DND-41 (cell line): ENCODE results near the gene ZNF367.
"Not testable (repeated sequence)": the region's sequence is repeated elsewhere in the genome, so short reads cannot be mapped to it uniquely, and the experiment has no call there.

ENCODE experiments used
- ATAC-seq: fragments of 200-7000 bp; cut with Tn5 transposase; 3 replicates; pipeline ENCODE4 v1.9.1; 2021; ENCODE audit warnings: low read depth; ENCODE audit not compliant: insufficient read depth
- DNase-seq: peaks from one replicate; pipeline ENCODE4 v3.0.0-alpha.2; 2020
- H2AFZ ChIP-seq: 2 replicates; pipeline ENCODE4 v1.6.0; 2012; ENCODE audit warnings: low read depth, low read length
- H3K27ac ChIP-seq: 2 replicates; pipeline ENCODE4 v1.5.1; 2012; ENCODE audit warnings: low read length, inconsistent platforms
- H3K27me3 ChIP-seq: fragments of 200-600 bp; sonication (generic); 2 replicates; pipeline ENCODE4 v1.6.0; 2012; ENCODE audit warnings: low read length, mild to moderate bottlenecking, inconsistent platforms; ENCODE audit not compliant: insufficient read depth, poor library complexity
- H3K36me3 ChIP-seq: 2 replicates; pipeline ENCODE4 v1.5.1; 2012; ENCODE audit warnings: low read length, inconsistent platforms; ENCODE audit not compliant: insufficient read depth
- H3K4me1 ChIP-seq: 2 replicates; pipeline ENCODE4 v1.5.1; 2012; ENCODE audit warnings: mild to moderate bottlenecking, low read length; ENCODE audit not compliant: insufficient read depth
- H3K4me2 ChIP-seq: 2 replicates; pipeline ENCODE4 v1.6.0; 2012; ENCODE audit warnings: mild to moderate bottlenecking, moderate library complexity, low read length, inconsistent platforms; ENCODE audit not compliant: insufficient read depth
- H3K4me3 ChIP-seq, 2 experiments: fragments of 200-600 bp in 1 of 2; shearing (Covaris generic) in 1 of 2; 2 replicates each; pipeline ENCODE4 v1.5.1; 2012 to 2016; ENCODE audit warnings: inconsistent platforms in 2 of 2, low read length in 2 of 2, mild to moderate bottlenecking in 2 of 2, low read depth in 1 of 2, moderate library complexity in 1 of 2
- H3K79me2 ChIP-seq: 2 replicates; pipeline ENCODE4 v1.6.0; 2012; ENCODE audit warnings: low read length, inconsistent platforms; ENCODE audit not compliant: insufficient read depth
- H3K9ac ChIP-seq: 2 replicates; pipeline ENCODE4 v1.6.0; 2012; ENCODE audit warnings: low read depth, mild to moderate bottlenecking, inconsistent platforms, low read length, moderate library complexity
- H3K9me3 ChIP-seq: 2 replicates; pipeline ENCODE4 v1.5.1; 2012; ENCODE audit warnings: low read length, moderate library complexity, mild to moderate bottlenecking, inconsistent platforms; ENCODE audit not compliant: insufficient read depth, severe bottlenecking
- H4K20me1 ChIP-seq: 2 replicates; pipeline ENCODE4 v1.6.0; 2012; ENCODE audit warnings: low read length; ENCODE audit not compliant: insufficient read depth
- CTCF ChIP-seq: IDR thresholded peaks from 2 replicates; pipeline ENCODE4 v1.5.1; 2012; ENCODE audit warnings: borderline replicate concordance, low read length, moderate library complexity, mild to moderate bottlenecking; ENCODE audit not compliant: poor library complexity, severe bottlenecking; ENCODE audit errors: extremely low read depth
- EZH2 ChIP-seq: IDR thresholded peaks from 3 replicates; pipeline ENCODE4 v1.6.1; 2012; ENCODE audit warnings: borderline replicate concordance, low read depth, mild to moderate bottlenecking, moderate library complexity, low read length, inconsistent platforms; ENCODE audit not compliant: severe bottlenecking

Gene ZNF367

GRCh38 chr9:96379461-96379860 lies 38.7 kb downstream of the ZNF367 start:
- H3K27me3 ChIP-seq = no peaks in the 10 kb centered on the region
- H2AFZ ChIP-seq = no peak overlapping the region
- H4K20me1 ChIP-seq = no peaks in the 10 kb centered on the region; the same call in 1 of the 2 replicates
- no peak overlapping the region for H3K9ac ChIP-seq
- no peaks in the 10 kb centered on the region for H3K9me3 ChIP-seq
- ATAC-seq (no peak), DNase-seq (no peak)
- no peak overlapping the region for H3K4me3 ChIP-seq
- TF ChIP-seq CTCF = no peak
- no peak for TF ChIP-seq EZH2
- peaks cover 8% of the 10 kb centered on the region; the same call in 1 of the 2 replicates for H3K36me3 ChIP-seq
- H3K4me1 ChIP-seq = no peaks in the 10 kb centered on the region
- no peak overlapping the region for H3K27ac ChIP-seq
- no peak overlapping the region for H3K4me2 ChIP-seq
- no peaks in the 10 kb centered on the region for H3K79me2 ChIP-seq

DNA sequence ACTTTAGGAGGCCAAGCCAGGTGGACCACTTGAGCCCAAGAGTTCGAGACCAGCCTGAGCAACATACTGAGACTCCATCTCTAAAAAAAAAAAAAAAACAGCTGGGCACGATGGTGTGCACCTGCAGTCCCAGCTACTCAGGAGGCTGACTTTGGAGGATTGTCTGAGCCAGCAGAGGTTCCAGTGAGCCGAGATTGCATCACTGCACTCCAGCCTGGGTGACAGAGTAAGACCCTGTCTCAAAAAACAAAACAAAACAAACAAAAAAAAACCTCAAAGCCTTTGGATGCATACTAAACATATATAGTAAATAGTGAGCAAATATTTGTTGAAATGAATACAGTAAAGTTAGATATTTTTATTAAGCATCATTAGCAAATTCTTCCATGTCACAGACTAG lies 40.0 kb downstream of the ZNF367 start:
- peaks cover 3% of the 10 kb centered on the region; the same call in 1 of the 2 replicates for H3K36me3 ChIP-seq
- no peaks in the 10 kb centered on the region for H3K27me3 ChIP-seq
- no peaks in the 10 kb centered on the region; the same call in 1 of the 2 replicates for H4K20me1 ChIP-seq
- no peaks in the 10 kb centered on the region for H3K4me1 ChIP-seq
- no peak overlapping the region for H3K4me3 ChIP-seq
- ATAC-seq (no peak), DNase-seq (no peak)
- no peak for TF ChIP-seq CTCF
- TF ChIP-seq EZH2 = no peak
- no peaks in the 10 kb centered on the region for H3K79me2 ChIP-seq
- H3K9ac ChIP-seq = no peak overlapping the region
- no peak overlapping the region for H2AFZ ChIP-seq
- H3K4me2 ChIP-seq = no peak overlapping the region
- H3K9me3 ChIP-seq = no peaks in the 10 kb centered on the region
- H3K27ac ChIP-seq = no peak overlapping the region

DNA sequence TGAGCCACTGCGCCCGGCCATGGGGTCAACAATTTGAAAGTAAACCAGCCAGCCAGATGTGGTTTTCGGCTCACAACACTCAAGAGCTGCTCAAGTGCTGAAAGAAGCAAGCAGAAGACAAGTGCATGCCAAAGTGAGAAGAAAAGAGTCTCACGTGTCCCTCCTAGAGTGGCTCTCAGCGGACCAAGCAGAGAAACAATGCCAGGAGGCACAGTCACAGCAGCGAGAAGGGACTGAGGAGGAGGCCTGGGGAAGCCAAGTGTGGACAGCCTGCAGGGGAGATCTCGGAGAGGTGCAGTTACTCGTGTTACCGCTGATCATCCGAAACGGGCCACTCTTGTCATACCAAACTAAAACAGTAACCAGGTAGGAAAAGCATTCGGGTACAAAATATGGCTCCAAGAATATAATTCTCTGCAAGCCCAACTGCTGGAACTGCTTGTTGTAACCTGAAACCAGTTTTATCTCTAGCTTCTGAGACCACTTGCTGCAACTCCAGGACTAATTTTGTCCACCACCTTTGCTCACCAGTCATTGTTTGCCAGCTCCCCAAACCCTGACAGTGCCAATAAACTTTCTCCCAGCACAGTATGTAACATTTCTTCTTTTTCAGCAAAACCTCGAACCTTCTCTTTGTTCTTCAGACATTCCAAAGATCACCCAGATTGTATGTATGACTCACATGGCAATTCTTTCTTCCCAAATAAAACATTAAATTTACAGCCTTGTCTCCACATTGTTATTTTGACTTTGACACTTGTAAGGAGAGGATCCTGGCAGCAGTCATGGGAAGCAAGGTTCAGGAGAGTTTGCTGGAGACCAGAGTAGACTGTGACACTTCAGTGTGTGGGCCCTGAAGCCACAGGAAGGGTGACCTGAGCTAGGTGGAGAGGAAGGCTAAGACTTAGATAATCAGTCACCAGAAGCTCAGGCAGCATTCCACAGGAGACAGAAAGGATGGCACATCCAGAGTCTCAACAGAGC lies 41.0 kb downstream of the ZNF367 start:
- no peak for ATAC-seq
- Histone ChIP-seq H4K20me1 (no peaks in the 10 kb centered on the region; the same call in 1 of the 2 replicates), H3K4me1 (no peaks in the 10 kb centered on the region), H3K36me3 (peaks cover 3% of the 10 kb centered on the region; the same call in 1 of the 2 replicates), H3K9me3 (no peaks in the 10 kb centered on the region), H3K79me2 (no peaks in the 10 kb centered on the region), H3K4me3 (no peak overlapping the region), H2AFZ (no peak overlapping the region), H3K4me2 (no peak overlapping the region), H3K9ac (no peak overlapping the region), H3K27me3 (no peaks in the 10 kb centered on the region), H3K27ac (no peak overlapping the region)
- no peak for TF ChIP-seq EZH2
- DNase-seq = no peak

- DNase-seq, H3K9me3 ChIP-seq, H3K9ac ChIP-seq, H3K27ac ChIP-seq, H4K20me1 ChIP-seq, H3K36me3 ChIP-seq, H3K4me2 ChIP-seq, H3K27me3 ChIP-seq, H3K4me3 ChIP-seq, H3K4me1 ChIP-seq, ATAC-seq, H2AFZ ChIP-seq, H3K79me2 ChIP-seq: not testable (repeated sequence)
Measured at GRCh38 chr9:96375507-96375906, 42.7 kb downstream of the ZNF367 start.
